ENCODE results near the gene WNT7A.
"Not testable (repeated sequence)": the region's sequence is repeated elsewhere in the genome, so short reads cannot be mapped to it uniquely, and the experiment has no call there.

Gene WNT7A

GRCh38 chr3:13865106-13865505 is 14.8 kb downstream of the WNT7A start:
- no peak for DNase-seq

- no peak for DNase-seq
Observed at GRCh38 chr3:13863965-13864595, 15.8 kb downstream of the WNT7A start.

DNA sequence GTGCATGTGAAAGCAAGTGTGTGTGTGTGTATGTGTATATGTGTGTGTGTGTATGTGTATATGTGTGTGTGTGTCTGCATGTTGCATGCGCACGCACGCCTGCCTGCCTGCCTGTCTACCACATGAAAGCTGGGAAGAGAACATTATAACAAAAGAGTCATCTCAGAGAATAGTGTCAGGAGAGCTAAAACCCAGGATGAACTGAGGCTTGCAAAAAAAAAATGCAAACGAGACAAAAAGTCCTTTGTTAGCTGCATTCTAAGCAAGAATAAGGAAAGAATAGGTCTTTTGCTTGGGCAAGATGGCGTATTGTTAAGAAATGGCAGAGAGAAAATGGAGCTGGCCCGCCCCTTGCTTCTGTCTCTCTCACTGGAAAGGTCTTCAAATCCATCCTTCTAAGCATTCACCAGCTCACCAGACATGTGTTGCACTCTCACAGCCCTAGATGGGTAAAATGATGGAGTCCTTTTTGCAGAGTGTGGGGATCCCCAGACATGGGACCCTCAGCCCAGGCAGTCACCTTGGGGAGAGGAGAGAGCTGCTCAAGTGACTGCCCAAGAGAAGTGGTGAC is 16.4 kb downstream of the WNT7A start:
- no peak for DNase-seq

- no peak for DNase-seq
Observed at GRCh38 chr3:13861461-13861860, 18.4 kb downstream of the WNT7A start.

GRCh38 chr3:13860001-13860400 is 19.9 kb downstream of the WNT7A start:
- DNase-seq: no peak

DNA sequence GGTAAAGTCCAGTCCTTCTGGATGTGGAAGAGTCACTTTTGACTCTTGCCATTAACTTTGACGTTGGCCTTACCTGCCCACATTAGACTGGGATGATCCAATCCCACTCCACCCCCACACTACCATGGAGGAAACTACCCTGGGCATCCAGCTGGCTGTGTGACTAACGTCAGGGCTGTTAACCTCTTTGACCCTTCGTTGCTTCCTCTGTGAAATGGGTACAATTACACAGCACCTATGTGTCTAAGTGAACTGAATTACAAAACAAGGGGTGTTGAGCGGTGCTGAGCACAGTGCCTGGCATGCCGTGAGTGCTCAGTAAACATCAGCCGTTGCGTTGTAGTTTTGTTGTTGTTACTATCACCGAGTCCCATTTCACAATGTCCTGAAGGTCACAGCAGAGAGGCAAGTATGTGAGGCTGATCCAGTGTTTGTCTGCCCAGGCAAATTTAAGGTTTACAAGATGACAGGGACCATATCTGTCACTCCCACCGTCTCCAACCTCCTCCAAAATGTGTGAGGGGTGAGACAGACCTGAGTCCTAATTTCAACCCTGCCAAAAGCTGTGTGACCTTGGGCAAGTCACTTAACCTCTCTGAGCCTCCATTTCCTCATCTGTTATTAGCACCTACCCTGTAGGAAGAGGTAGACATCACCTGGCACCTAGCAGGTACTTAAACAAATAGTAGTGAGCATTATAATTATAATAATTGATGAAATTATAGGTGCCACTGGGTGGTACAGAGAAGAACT is 20.9 kb downstream of the WNT7A start:
- no peak for DNase-seq

- no peak for DNase-seq
Observed at GRCh38 chr3:13857702-13858380, 22.0 kb downstream of the WNT7A start.

DNA sequence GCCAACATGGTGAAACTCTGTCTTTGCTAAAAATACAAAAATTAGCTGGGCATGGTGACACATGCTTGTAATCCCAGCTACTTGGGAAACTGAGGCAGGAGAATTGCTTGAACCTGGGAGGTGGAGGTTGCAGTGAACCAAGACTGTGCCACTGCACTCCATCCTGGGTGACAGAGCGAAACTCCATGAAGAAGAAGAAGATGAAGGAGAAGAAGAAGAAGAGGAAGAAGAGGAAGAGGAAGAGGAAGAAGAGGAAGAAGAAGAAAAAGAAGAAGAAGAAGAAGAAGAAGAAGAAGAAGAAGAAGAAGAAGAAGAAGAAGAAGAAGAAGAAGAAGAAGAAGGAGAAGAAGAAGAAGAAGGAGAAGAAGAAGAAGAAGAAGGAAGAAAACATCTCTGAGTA is 23.2 kb downstream of the WNT7A start:
- DNase-seq: not testable (repeated sequence)

DNA sequence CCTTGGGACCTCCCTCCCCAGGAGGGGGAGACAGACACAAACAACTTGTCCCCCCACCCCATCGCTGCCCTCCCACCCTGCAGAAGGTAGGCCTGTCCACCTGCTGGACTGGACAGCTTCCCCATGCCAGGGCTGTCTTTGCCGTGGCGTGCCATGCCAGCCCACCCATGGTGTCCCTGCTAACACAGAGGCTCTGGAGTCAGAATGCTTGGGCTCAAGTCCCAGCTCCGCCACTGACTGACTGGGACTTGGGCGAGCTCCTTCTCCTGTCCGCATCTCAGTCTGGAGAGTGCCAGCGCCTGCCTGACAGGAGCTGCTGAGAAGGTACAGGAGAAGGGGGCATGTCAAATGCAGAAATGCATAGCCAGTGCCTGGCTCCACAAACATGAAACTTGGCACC is 23.9 kb downstream of the WNT7A start:
- no peak for DNase-seq

- DNase-seq: no peak
Observed at GRCh38 chr3:13854492-13854891, 25.4 kb downstream of the WNT7A start.

GRCh38 chr3:13853978-13854296 is 25.9 kb downstream of the WNT7A start:
- DNase-seq: no peak

- DNase-seq: no peak
Observed at GRCh38 chr3:13853256-13853977, 26.5 kb downstream of the WNT7A start.

DNA sequence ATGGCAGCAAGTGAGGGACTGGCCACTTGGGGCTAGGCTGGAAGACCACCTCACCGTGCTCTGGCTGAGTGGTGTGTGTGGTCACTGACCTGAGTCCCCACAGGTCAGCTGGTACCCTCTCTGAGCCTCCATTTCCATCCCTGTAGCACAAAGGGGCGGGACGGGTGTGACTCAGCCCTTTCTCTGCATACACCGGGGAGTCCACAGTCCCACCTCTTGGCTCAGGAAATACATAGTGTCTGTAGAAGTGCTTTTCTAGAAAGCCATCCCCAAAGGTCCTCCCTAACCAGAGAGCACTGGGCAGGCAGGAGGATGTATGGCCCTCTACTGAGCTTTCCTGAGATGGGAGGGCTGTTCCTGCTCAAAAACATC is 27.2 kb downstream of the WNT7A start:
- no peak for DNase-seq

DNA sequence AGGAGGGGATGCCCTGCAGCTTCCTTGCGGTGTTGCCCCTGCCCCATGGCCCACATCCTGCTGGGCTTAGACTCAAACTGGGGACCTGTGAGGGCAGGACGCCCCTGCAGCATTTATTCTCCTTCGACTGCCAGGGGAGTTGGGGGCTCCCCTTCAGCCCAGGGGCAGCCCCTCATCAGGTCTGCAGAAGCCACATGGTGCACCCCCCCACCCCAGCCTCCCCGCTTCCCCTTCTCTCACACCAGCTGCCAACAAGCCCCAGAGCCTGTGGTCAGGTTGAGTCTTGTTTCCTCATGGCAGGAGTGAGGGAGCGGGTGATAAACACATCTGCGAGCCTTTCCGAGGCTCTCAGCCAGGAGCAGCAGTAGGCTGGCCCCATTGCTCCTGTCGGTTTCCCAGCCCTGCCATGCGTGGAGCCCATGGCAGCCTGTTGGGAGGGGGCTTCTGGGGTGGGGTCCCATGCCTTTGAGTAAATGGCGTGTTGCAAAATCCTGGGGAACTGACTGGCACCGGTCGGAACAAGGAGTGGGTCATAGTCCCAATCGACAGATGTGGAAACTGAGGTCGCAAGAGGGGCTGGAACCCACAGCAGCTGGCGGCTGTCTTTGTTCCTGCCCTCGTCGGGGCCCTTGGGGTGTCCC is 27.8 kb downstream of the WNT7A start:
- no peak for DNase-seq

- DNase-seq: no peak
Observed at GRCh38 chr3:13851091-13851849, 28.6 kb downstream of the WNT7A start.

DNA sequence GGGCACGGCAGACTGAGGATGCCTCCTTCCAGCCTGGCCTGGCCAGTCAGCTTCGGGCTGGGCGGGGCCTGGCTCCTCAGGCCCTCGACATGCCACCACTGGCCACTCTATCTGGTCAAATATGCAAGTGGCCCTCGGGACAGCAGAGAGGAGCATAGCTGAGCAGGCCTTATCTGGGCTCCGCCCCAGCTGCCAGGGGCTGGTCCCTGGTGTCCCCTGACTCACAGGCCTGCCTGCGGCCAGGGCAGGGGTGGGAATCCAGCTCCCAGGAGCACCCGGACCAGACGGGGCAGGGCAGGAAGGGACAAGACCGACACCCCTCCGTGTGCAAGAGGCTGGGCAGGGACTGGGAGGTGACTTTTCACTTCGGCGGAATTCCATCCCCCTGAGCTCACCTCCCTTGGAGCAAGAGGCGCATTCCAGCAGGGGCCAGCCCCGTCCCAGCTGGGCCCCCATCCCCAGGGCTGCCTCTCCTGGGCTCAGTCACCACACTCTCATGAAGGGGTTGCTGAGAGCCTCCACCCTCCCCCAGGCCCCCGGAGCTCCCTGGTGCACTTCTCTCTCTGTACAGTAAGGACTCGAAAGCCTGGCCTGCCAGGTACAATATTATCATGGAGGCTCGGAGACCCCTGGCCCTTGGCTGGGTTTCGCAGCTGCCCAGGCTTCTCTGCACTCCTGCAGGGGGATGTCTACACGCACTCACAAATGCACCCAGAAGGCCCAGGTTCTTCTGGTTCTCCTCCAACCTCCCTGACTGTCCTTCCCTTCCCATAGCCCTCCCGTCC is 29.5 kb downstream of the WNT7A start:
- no peak for DNase-seq

GRCh38 chr3:13849018-13849417 is 30.9 kb downstream of the WNT7A start:
- DNase-seq: no peak

- no peak for DNase-seq
Observed at GRCh38 chr3:13846716-13847570, 32.9 kb downstream of the WNT7A start.

GRCh38 chr3:13846238-13846637 is 33.6 kb downstream of the WNT7A start:
- no peak for DNase-seq

DNA sequence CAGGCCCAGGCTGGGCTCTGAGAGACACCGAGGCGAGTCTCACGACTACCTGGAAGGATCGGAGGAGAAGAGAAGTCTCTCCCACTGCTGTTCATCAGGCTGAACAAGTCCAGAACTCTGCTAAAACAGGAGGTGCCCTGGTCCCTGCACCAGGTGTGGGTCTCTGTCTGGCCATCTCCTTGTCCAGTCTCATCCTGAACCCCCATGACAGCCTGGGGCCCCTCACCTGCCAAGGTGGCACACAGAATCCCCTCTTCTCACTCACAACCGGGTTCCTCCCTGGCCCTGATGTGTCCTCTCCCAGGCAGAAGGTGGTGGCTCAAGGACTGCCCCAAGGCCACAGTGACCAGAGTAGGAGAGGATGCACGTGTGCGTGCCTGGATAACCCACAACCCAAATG is 34.1 kb downstream of the WNT7A start:
- DNase-seq: no peak
